ENCODE data around the gene LPCAT1. TPM values are rescaled to one million over a fixed set of nuclear protein-coding genes. Genes with fewer than 3 reads are reported as not detected.

Gene LPCAT1
- total and polyA plus RNA-seq, 10 of the 15 experiments (the other 5 are each of a cell fraction or from before 2014, with no cell fraction given) = 2.3 to 109 (median 72.7) TPM

- TF ChIP-seq, protein P1, sequence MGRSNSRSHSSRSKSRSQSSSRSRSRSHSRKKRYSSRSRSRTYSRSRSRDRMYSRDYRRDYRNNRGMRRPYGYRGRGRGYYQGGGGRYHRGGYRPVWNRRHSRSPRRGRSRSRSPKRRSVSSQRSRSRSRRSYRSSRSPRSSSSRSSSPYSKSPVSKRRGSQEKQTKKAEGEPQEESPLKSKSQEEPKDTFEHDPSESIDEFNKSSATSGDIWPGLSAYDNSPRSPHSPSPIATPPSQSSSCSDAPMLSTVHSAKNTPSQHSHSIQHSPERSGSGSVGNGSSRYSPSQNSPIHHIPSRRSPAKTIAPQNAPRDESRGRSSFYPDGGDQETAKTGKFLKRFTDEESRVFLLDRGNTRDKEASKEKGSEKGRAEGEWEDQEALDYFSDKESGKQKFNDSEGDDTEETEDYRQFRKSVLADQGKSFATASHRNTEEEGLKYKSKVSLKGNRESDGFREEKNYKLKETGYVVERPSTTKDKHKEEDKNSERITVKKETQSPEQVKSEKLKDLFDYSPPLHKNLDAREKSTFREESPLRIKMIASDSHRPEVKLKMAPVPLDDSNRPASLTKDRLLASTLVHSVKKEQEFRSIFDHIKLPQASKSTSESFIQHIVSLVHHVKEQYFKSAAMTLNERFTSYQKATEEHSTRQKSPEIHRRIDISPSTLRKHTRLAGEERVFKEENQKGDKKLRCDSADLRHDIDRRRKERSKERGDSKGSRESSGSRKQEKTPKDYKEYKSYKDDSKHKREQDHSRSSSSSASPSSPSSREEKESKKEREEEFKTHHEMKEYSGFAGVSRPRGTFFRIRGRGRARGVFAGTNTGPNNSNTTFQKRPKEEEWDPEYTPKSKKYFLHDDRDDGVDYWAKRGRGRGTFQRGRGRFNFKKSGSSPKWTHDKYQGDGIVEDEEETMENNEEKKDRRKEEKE (IDR thresholded peaks at IDR 0.05) = no peak
- TF ChIP-seq RUNX3 (IDR thresholded peaks at IDR 0.05; ENCODE audit: low read length) (no peak), IKZF1 (conservative IDR thresholded peaks at IDR 0.05) (peak; percentile 95)
These were observed 28.8 kb downstream of the LPCAT1 start (continued) for GRCh38 chr5:1494780-1495524.

- DNase-seq (ENCODE audit: low read depth, low spot score) = no peak
- H3K9ac ChIP-seq (ENCODE audit: control insufficient read depth, insufficient read depth, low read length) = peak overlapping the region; percentile 66
- in situ Hi-C loops (cut with MboI) (no loop called here), intact Hi-C loops (cut with micrococcal nuclease; ENCODE audit: unreplicated experiment) (loop anchor here (2.0 to 10.0 kb wide), 2 partner anchors 149 to 299 kb away; partner anchors contain the start of gene CLPTM1L)
- RAD21 ChIA-PET (ENCODE audit: unreplicated experiment) = interaction anchor here (2.7 kb wide), 1 partner anchor 10 kb away, joined by 14 read pairs; no protein-coding TSS in a partner anchor
- H3K27ac ChIP-seq (ENCODE audit: control insufficient read depth, insufficient read depth) = peak overlapping the region; percentile 87
- H3K4me2 ChIP-seq (ENCODE audit: control insufficient read depth, insufficient read depth) = peak overlapping the region; percentile 32
- no TSS peak for BruUV-seq (replicated peaks)
- H3K4me3 ChIP-seq = peak overlapping the region; percentile 59
- H3K9me3 ChIP-seq (replicated peaks; ENCODE audit: control insufficient read depth, insufficient read depth, low read length) = no peaks in the 10 kb centered on the region
- SMC1A ChIA-PET (ENCODE audit: uncharacterized antibody, unreplicated experiment) = interaction anchor here (2.6 kb wide), 1 partner anchor 42 kb away, joined by 9 read pairs; no protein-coding TSS in a partner anchor
- H3K36me3 ChIP-seq (ENCODE audit: control insufficient read depth in 2 of 2, insufficient read depth in 2 of 2, low read length in 1 of 2) = peaks cover 6 to 19% of the 10 kb centered on the region in 2 experiments
- POLR2A ChIA-PET = interaction anchor here (2.1 kb wide), 1 partner anchor 9 kb away, joined by 10 read pairs; no protein-coding TSS in a partner anchor
- H3K4me1 ChIP-seq (ENCODE audit: control insufficient read depth, insufficient read depth, low read length) = peaks cover 86% of the 10 kb centered on the region
- ATAC-seq = no peak
- H3K27me3 ChIP-seq (replicated peaks in 1 of 2; ENCODE audit: control insufficient read depth in 2 of 2, insufficient read depth in 2 of 2, low read length in 1 of 2) = no peaks in the 10 kb centered on the region
- TF ChIP-seq BHLHE40 (IDR thresholded peaks at IDR 0.05; ENCODE audit: borderline replicate concordance in 1 of 2, low read depth in 2 of 2, low read length in 1 of 2) (no peak), MEF2A (IDR thresholded peaks at IDR 0.05; ENCODE audit: insufficient read depth, low read depth, low read length) (no peak), MLLT1 (IDR thresholded peaks at IDR 0.05) (peak; percentile 80)
- TF ChIP-seq, protein P2, sequence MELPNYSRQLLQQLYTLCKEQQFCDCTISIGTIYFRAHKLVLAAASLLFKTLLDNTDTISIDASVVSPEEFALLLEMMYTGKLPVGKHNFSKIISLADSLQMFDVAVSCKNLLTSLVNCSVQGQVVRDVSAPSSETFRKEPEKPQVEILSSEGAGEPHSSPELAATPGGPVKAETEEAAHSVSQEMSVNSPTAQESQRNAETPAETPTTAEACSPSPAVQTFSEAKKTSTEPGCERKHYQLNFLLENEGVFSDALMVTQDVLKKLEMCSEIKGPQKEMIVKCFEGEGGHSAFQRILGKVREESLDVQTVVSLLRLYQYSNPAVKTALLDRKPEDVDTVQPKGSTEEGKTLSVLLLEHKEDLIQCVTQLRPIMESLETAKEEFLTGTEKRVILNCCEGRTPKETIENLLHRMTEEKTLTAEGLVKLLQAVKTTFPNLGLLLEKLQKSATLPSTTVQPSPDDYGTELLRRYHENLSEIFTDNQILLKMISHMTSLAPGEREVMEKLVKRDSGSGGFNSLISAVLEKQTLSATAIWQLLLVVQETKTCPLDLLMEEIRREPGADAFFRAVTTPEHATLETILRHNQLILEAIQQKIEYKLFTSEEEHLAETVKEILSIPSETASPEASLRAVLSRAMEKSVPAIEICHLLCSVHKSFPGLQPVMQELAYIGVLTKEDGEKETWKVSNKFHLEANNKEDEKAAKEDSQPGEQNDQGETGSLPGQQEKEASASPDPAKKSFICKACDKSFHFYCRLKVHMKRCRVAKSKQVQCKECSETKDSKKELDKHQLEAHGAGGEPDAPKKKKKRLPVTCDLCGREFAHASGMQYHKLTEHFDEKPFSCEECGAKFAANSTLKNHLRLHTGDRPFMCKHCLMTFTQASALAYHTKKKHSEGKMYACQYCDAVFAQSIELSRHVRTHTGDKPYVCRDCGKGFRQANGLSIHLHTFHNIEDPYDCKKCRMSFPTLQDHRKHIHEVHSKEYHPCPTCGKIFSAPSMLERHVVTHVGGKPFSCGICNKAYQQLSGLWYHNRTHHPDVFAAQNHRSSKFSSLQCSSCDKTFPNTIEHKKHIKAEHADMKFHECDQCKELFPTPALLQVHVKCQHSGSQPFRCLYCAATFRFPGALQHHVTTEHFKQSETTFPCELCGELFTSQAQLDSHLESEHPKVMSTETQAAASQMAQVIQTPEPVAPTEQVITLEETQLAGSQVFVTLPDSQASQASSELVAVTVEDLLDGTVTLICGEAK (IDR thresholded peaks at IDR 0.05; ENCODE audit: borderline replicate concordance) = 0 out of 2 replicates have a peak, but pooled peaks have one; percentile 28
- no peak overlapping the region for H2AFZ ChIP-seq (ENCODE audit: control insufficient read depth, low read depth, low read length)
- peaks cover 72% of the 10 kb centered on the region for H3K79me2 ChIP-seq (ENCODE audit: control insufficient read depth, insufficient read depth, low read length)
- H4K20me1 ChIP-seq (ENCODE audit: control insufficient read depth, insufficient read depth) = no peaks in the 10 kb centered on the region
- CTCF ChIA-PET = interaction anchor here (2.3 kb wide), 1 partner anchor 10 kb away, joined by 11 read pairs; no protein-coding TSS in a partner anchor
- FAIRE-seq = no peak
- 26% methylated on average over 12 of the region's 12 CpGs for WGBS (ENCODE audit: insufficient coverage, insufficient replicate concordance, low lambda C conversion rate, missing lambda C conversion rate)
These were observed 29.8 kb downstream of the LPCAT1 start for GRCh38 chr5:1493941-1494340.
